Brain pericyte (primary cell): ENCODE results near the gene ARHGEF40.

Experiments
- DNase-seq: peaks from one replicate; pipeline ENCODE4 v3.0.0-alpha.2; 2012; ENCODE audit warnings: low read depth, low spot score

The ARHGEF40 gene

DNA sequence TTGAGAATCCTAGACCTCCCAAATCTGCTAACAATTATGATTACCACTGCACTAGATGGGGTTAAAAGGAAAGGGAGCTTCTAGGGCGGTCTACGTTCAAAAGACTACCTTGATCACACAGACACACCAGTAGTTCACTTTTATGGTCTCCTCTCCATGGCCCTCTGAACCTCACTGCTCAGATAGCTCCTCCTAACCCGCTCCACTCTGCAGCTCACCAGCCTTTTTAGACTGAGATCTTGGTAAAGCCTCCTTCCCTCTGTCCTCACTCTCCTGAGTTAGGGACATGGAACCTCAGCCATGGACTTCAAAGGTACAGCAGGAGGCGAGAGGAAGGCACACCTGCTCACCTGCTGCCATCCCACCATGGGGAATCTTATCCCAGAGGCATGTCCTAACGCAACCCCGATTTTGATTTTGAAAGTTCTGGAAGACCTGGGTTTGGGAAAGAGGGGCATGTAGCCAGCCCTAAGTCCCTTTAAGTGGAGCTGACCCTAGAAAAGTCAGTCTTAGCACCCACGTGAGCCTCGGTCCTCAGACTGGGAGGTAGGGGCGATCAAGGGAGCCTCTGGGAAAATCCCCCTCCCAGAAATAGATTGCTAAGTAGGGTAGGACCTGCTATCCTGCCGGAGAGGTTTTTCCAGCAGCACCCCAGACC is 27.0 kb downstream of the ARHGEF40 start:
- DNase-seq: no peak

GRCh38 chr14:21097636-21098075 is 27.6 kb downstream of the ARHGEF40 start:
- DNase-seq: no peak

DNA sequence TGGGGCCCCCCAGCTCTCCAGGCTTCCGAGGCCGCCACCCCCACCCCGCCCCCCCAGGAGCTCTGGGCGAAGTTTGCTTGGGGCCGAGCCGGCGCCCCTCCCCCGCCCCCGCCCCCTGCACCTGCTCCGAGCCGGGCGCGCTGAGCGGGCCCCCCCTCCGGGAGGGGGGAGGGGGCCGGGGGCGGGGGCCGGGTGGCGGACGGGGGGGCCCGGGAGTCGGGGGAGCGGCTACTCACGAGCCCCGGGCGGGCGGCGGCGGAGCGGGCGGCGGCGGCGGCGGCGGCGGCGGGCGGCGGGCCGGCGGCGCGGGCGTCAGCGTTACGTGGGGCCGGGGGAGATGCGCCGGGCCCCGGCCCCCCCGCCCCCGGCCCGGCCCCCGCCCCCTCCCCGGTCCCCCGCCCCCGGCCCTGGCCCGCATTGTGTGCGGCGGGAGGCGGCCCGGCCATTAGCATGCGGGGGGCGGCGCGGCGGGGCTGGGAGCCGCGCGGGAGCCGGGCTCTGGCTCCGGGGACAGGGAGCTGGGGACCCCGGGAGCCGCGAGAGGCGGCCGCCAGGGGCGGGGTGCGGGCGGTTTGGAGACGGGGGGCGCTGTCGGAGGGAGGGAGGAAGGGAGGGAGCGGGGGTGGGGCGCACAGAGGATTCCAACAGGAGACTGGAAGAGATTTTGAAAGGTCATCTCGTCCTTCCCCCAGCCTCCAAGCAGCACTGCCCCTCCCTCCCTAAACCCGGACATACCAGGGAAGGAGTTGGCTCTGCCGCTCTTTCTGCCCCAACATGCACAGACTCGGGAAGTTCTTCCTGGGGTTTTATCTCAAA is 28.2 kb downstream of the ARHGEF40 start, which contains the start of gene ZNF219:
ZNF219 (minus strand) TSS at position 580 of the 816 bp plus-strand sequence. CDS start 5,064 bp downstream, outside the sequence.
- DNase-seq: no peak

DNA sequence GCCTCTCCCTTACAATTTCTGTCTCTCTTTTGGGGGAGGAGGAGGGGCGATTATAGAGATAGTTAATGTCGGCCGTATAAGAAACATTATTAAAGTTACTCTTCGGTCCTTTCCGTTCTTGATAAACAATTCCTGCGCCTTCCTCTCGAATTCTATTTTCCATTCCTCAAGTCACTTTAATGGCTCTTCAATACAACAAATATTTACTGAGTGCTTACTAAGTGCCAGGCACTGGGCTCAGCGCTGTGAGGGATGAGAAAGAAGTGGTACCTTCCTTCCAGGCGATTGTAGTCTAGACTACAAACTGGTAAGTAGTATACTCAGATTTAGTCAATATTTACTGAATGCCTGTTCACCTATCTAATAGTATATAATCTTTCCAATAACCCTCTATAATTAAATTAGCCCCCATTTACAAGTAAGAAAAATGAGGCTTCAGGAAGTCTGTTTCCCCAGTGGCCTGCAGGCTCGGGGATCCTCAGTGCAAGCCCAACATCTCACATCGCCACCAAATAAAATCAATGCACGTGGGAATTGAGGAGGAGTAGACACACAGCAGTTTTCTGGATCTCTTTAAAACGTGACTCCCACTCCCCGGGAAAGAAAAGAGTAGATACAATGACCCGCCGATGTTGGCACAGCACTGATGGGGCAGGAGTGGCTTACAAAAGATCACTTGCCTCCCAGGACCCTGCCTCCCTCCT is 28.9 kb downstream of the ARHGEF40 start:
- DNase-seq: no peak

DNA sequence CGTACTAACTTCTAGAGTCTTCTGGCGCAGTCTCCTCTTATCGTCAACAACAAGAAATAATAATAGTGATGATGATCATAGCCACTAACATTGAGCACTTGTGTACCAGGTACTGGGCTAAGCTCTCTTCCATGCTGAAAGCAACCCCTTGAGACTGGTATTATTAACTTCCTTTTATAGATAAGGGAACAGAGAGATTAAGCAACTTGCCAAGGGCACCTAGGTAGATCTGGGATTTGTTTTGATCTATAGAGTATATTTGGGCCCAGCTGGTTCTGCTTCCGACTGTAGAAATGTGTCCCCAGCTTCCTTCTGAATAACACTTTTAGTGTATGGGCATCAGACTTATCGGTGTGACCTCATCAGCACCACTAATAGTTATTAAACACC is 29.5 kb downstream of the ARHGEF40 start:
- no peak for DNase-seq

DNA sequence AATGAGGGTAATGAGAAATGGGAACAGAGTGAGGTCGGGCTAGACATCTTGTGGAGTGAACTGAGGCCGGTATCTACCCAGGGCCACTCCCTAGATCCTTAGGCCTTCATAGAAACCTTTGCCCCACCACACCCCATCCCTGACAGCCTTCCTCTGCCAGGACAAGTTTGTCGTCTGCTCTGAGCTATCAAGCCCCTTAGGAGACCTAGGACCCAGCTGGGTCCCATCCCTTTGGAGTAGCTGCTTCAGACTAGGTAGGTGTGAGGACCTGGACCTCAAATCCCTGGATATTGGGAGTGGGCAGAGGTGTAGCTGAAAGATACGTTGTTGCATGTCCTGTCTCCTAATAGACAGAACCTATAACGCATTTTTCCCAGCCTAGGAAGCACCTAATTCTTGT is 30.8 kb downstream of the ARHGEF40 start, which contains the start of gene TMEM253:
TMEM253 (plus strand) TSS at position 136 of the 400 bp plus-strand sequence. CDS start 278 bp downstream, outside the sequence.
- no peak for DNase-seq

- no peak for DNase-seq
Observed at GRCh38 chr14:21101802-21102413, 31.8 kb downstream of the ARHGEF40 start.

DNA sequence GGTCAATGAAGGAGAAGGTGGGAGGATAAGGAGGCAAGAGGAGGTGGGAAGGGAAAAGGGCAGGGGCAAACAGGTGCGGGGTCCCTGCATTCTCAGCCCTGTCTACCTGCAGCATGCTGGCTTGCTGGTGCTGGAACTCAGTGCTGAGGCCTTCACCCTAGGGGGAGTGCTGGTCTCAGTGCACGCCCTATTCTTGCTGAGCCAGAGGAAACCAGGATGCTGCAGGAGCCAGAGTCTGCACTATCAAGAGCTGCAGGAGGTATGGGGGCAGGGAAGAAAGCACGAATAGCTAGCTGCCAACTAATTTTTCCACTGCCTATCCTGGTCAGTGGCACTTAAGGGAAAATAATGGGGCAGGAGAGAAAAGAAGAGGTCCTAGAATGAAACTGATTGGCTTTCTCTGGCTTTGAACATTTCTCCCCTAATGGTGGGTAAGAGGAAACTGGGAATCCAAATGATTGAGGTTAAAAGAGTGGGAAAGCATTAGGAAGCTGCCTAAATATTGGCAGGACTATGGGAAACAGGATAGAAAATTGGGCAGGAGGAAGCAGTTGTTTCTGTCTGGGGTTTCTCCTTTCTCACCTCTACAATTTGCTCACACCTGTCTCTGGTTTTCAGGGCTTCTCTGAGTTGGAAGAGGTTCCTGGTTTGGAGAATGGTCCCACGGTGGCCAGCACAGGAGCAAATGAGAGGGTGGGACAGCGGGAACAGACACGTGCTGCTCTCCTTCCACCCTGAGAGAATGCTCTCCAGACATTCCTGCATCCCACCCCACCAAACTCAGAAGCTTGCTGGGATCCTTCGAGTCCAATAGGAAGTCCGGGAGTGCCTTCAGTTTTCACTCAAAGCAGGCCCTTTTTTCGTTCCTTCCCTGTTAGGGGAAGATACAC is 32.7 kb downstream of the ARHGEF40 start:
- DNase-seq: no peak

GRCh38 chr14:21103411-21103709 is 33.3 kb downstream of the ARHGEF40 start:
- no peak for DNase-seq

DNA sequence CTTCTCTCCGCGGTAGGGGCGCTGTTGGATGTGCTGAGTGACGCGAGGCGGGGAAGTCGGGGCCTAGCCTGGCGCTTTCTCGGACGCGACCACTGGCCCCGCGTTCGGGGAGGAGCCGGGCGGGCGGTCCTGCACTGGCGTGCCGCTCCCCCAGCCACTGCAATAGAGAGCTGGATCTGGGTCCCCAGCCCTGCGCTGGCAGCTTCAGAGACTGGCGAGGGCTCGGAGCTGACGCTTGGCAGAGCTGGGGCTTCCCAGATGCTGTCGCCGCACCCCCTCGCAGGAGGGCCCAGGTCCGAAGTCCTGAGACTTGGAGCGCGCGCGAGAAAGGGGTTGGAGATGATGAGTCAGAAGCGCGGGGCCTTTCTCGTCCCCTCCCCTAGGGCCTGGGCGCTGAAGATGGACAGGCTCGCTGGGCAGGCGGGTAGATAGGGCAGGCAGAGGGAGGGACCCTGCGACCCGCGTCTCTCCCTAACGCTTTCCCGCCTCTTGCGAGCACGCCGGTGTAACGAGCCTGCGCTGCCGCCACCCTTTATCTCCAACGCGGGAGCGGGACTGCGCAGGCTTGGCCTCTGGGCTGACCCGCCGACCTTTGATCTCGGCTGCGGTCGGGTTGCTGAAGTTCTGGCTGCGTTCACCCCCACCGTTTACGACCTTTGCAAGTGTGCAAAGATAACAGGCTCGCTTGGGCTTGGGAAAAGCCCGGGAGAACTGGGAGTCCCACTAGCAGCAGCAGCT is 33.8 kb downstream of the ARHGEF40 start:
- peak; percentile 90 for DNase-seq

DNA sequence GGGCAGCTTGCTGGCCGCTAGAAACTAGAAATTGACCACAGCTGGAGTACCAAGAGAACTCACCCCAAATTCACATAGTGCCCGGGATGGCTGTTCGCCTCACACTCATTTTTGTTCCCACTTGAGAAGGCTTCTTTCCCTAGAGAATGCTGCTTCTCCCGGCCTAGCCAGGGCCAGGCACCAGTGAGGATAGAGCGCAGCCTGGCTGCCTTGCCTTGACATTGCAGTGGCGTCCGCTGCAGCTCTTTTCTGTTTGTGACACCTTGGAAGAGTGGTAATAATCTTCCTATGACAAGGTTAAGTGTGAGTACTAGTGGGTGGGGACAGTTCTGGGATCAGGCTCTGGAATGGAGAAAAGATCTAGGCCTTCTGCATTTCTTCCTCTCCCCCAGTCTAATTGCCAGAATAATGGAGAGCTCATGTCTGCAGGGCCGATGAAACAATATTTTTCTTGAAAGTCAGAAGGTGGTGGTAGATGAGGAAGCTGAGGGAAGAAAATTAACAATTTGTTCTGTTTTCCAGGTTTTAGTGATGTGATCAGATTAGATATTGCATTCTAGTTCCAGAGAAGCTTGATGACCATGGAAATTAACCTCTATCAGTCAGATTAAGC is 34.5 kb downstream of the ARHGEF40 start:
- DNase-seq: peak; percentile 56

DNA sequence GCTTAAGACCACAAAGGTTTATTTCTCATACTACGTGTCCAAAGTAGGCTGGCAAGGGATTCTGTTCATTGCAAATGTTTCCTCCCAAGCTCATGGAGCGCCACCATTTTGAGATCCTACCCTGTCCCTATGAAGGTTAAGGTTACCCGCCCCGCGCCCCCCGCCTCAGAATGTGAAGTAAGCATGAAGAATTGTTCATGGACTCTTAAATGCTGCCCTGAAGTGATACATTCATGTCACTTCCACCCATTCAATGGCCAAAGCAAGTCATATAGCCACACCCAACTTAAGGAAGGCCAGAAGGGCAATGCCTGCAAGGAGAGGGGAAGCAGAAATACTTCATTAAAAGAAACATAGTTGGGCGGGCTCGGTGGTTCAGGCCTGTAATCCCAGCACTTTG is 35.0 kb downstream of the ARHGEF40 start:
- no peak for DNase-seq

DNA sequence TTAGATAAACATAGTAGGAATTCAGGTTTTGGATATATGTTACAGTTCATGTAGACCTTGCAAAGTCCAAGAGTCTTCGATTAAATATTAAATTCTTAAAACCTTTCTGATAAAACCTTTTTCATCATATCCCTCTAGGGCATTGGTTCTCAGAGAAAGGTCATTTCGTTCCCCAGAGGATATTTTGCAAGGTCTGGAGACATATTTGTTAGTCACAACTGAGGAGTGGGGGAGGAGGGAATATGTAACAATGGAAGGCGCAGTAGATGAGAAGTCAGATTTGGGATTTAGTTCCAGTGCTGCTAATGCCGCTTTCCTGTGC is 36.0 kb downstream of the ARHGEF40 start:
- no peak for DNase-seq

DNA sequence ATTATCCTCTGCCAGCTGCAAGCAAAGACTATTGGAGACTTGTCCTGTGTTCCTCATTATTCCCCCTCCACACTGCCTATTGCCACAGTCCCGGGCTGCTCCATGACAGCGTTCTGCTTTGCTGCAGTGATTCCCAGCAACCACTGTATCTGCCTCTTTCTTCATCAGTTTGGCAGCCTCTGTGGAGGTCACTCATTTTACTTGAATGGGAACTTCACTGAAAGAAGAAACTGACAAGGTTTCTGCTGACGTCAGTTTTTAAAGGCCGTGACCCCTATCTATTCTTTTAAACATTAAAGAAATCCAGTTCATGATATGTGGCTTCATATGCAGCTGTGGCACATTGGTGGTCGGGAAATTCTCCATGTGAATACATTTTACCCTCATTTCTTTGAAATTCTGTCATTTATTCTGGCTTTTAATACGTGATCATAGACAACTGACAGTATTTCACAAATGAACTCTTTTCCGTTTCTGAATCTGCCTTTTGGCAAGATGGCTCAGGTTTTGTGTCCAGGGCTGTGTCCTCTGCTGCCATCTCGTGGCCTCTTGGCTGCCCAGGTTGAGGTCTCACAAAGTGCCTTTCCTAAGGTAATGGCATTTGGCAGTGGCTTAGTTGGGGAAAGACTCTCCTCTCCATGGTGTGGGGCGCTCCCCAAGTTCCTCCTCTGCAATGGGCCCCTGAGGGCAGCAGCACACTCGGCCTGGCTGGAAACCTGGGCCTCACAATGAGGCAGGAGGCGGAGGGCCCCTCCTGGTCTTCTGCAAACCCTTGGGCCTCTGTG is 36.6 kb downstream of the ARHGEF40 start:
- DNase-seq: no peak

DNA sequence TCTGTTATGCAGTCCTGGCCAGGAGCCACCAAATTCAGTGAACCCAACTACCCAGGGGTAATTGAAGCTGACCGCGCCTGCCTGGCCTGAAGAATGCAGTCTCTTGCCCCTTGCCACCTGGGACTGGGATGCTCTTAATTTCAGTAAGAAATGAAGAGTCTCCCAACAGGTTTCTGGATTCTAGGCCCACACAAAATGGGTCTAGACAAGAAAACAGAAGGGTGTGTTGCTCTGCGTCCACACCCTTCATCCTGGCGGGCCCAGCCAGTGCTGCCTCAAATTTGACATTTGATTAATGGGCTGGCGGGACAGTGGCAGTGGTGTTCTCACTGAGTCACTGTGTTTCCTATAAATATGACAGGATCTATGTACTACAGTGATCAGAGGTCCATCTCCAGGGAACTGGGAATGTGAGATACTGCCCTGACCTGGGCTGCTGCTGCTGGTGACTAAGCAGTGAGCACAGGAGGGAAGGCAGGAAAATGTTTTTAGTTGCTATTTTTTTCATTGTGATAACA is 37.2 kb downstream of the ARHGEF40 start:
- DNase-seq: no peak

DNA sequence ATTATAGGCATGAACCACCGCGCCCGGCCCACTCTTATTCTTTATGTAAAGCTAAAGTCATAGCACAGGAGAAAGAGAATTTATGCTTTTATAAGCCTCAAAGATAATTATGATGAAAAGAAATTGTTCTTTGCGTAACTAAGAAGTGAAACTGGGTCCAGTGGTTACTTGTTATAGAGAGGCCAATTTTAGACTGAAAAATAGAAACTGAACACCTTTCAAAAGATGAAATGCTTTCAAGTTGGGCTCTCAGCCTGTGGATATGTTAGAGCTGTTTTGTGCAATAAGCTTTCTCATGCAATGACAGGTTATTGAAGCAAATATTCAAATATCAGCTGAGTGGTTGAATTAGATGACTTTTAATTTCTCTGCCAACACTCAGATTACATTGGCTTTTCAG is 38.7 kb downstream of the ARHGEF40 start:
- no peak for DNase-seq

- no peak for DNase-seq
Observed at GRCh38 chr14:21109377-21110138, 39.5 kb downstream of the ARHGEF40 start.

DNA sequence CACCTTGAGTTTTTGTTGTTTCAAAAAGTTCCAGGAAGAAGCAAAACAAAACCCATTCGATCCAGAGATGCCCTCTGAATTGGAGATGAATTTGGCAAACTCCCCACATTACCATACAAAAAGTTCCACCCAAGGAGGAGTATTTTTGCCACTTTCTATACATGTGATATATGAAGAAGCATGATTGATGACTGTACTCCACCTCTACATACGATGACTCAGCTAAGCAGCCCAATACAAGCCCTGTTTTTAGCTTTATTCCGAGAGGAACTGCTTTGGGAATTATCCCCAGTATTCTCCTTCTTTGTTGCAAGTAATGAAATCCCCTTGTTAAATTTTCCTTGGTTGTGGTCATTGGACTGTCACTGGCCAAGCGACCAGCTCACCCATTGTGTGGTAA is 42.2 kb downstream of the ARHGEF40 start:
- no peak for DNase-seq
